Astrocyte of the cerebellum (primary cell): ENCODE data around the gene TAF15.

Experiments
- DNase-seq: peaks from one replicate; pipeline ENCODE4 v3.0.0-alpha.2; 2011; ENCODE audit warnings: low read depth
- H3K4me3 ChIP-seq: 2 replicates; pipeline ENCODE4 v1.5.1; 2011; ENCODE audit warnings: mild to moderate bottlenecking, low read depth, low read length, moderate library complexity
- CTCF ChIP-seq: IDR thresholded peaks from 2 replicates; pipeline ENCODE4 v1.5.1; 2012; ENCODE audit warnings: low read length, low read depth, moderate library complexity, mild to moderate bottlenecking; ENCODE audit errors: missing control alignments
- in situ Hi-C: cut with HindIII; loops from 2 replicates; pipeline ENCODE4 v1.10.0; 2017; ENCODE audit warnings: low sequenced_read_pairs

TAF15 gene

GRCh38 chr17:35894206-35894605 is 84.9 kb downstream of the TAF15 start:
- no peak overlapping the region for H3K4me3 ChIP-seq
- in situ Hi-C loops: no loop called here
- TF ChIP-seq CTCF: no peak
- no peak for DNase-seq

- in situ Hi-C loops: no loop called here
- H3K4me3 ChIP-seq: no peak overlapping the region
- no peak for DNase-seq
- TF ChIP-seq CTCF: no peak
Measured at GRCh38 chr17:35895636-35896587, 86.6 kb downstream of the TAF15 start.
